T-helper 2 cell treated with Interferon-gamma antibody and Interleukin-4, amounts not matched to agents 5 μg/mL and 100 μg/mL, for 36 hours (primary cell): ENCODE data around the gene MBOAT7.
"Not testable (repeated sequence)": the region's sequence is repeated elsewhere in the genome, so short reads cannot be mapped to it uniquely, and the experiment has no call there.

ENCODE experiments used
- DNase-seq: peaks from one replicate; pipeline ENCODE4 v3.0.0; 2021; ENCODE audit warnings: low spot score
- H3K27ac Mint-ChIP-seq: one replicate; pipeline ENCODE4 v1.8.0; 2021; ENCODE audit warnings: mild to moderate bottlenecking, mixed read lengths
- H3K27me3 Mint-ChIP-seq: one replicate; pipeline ENCODE4 v1.8.0; 2021; ENCODE audit warnings: low read depth, mixed read lengths
- H3K36me3 Mint-ChIP-seq: one replicate; pipeline ENCODE4 v1.8.0; 2021; ENCODE audit warnings: low read depth, mixed read lengths
- H3K4me1 Mint-ChIP-seq: one replicate; pipeline ENCODE4 v1.8.0; 2021; ENCODE audit warnings: low read depth, mixed read lengths
- H3K4me3 Mint-ChIP-seq: one replicate; pipeline ENCODE4 v1.8.0; 2022; ENCODE audit warnings: mild to moderate bottlenecking, moderate library complexity, mixed read lengths
- H3K9me3 Mint-ChIP-seq: one replicate; pipeline ENCODE4 v1.8.0; 2021; ENCODE audit warnings: mixed read lengths

Gene MBOAT7

DNA sequence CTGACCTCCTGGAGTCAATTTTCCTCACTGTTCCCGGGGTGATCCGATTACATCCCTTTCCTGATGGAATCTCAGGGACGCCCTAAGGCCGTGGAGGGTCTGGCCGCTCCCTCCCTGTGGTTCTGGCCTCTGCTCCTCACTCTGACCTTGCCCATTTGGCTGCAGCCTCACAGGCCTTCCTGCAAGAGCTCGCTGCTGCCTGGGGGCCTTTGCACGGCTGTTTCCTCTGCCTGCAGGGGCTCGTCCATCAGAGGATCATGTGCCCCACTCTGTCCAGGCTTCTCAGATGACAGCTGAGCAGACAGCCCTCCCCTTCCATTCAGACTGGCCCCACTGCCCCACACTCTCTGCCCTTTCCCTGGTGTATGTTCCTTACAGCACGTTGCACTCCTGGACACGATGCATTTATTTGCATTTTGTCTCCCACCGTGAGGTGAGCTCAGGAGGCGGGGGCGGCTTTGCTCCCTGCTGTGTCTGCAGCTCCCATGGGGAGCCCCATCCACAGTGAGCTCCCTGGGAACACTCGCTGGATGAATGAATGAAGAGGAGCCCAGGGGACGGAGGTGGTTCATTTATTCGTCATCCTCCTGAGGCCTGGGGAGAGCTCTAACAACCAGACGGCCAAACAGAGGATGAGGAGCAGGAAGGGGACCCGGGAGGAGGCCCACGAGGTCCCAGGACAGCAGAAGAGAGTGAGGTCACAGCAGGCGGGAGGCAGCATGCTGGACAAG, 28.3 kb upstream of the MBOAT7 start:
- not testable (repeated sequence) for DNase-seq, H3K4me3 Mint-ChIP-seq, H3K9me3 Mint-ChIP-seq, H3K4me1 Mint-ChIP-seq, H3K36me3 Mint-ChIP-seq, H3K27me3 Mint-ChIP-seq, H3K27ac Mint-ChIP-seq

DNA sequence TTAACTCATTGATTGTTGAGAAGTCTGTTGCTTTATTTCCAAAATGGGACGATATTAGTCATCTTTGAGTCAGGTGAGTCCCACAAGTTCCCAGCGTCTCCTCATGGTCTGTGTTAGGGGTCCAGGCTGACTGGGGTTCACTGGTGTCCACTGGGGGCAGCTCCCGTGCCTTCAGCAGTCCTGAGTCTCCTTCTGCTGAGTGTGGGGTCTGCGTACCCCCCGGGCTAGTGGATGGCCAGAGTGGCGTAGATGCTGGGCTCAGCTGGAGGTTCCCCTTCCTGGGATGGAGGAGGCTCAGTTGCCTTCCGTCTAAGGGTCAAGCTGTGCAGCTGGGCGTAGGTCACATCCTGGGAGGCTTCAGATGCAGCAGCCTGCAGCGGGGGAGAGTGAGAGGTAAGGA, 27.5 kb upstream of the MBOAT7 start:
- peaks cover 11% of the 10 kb centered on the region for H3K36me3 Mint-ChIP-seq
- no peaks in the 10 kb centered on the region for H3K4me1 Mint-ChIP-seq
- no peak for DNase-seq
- H3K9me3 Mint-ChIP-seq: no peaks in the 10 kb centered on the region
- H3K27me3 Mint-ChIP-seq: no peaks in the 10 kb centered on the region
- H3K27ac Mint-ChIP-seq: no peak overlapping the region
- H3K4me3 Mint-ChIP-seq: no peak overlapping the region

DNA sequence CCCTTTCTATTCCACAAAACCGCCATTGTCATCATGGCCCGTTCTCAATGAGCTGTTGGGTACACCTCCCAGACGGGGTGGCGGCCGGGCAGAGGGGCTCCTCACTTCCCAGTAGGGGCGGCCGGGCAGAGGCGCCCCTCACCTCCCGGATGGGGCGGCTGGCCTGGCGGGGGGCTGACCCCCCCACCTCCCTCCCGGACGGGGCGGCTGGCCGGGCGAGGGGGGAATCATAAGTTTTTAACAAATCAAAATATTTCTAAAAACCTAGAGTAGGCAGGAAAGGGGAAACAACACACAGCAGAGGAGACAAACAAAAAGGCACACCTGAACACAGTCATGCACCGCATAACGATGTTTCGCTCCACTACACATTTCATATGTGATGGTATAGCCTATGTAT, 25.4 kb upstream of the MBOAT7 start:
- H3K27me3 Mint-ChIP-seq, DNase-seq, H3K4me3 Mint-ChIP-seq, H3K9me3 Mint-ChIP-seq, H3K27ac Mint-ChIP-seq: not testable (repeated sequence)
- Mint-ChIP-seq H3K36me3 (peaks cover 24% of the 10 kb centered on the region), H3K4me1 (peaks cover 14% of the 10 kb centered on the region)

DNA sequence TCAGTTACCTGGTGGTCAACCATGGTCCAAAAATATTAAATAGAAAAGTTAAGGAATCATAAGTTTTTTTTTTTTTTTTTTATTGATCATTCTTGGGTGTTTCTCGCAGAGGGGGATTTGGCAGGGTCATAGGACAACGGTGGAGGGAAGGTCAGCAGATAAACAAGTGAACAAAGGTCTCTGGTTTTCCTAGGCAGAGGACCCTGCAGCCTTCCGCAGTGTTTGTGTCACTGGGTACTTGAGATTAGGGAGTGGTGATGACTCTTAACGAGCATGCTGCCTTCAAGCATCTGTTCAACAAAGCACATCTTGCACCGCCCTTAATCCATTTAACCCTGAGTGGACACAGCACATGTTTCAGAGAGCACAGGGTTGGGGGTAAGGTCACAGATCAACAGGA, 24.8 kb upstream of the MBOAT7 start:
- not testable (repeated sequence) for H3K27me3 Mint-ChIP-seq, H3K9me3 Mint-ChIP-seq, DNase-seq, H3K27ac Mint-ChIP-seq, H3K4me3 Mint-ChIP-seq
- peaks cover 19% of the 10 kb centered on the region for H3K4me1 Mint-ChIP-seq
- peaks cover 24% of the 10 kb centered on the region for H3K36me3 Mint-ChIP-seq

DNA sequence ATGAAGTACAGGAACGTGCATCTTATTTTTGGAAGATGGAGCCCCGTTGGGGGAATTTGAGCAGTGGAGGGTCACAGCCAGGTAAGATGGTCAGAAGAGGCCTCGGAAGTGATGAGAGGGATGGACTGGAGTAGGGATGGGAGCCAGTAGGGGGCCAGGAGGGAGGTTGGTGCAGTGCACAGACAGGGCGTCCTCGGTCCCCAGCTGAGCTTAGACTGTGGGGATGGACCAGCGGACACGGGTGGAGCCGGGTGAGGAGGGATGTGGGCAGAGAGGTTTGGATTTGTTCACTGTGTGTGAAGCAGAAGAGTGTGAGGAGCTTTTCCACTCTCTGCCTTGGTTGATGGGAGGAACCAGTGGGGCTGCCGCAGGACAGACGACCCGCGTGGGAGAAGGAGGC, 21.9 kb upstream of the MBOAT7 start:
- peaks cover 45% of the 10 kb centered on the region for H3K36me3 Mint-ChIP-seq
- H3K27me3 Mint-ChIP-seq: no peaks in the 10 kb centered on the region
- H3K4me3 Mint-ChIP-seq: peak overlapping the region; percentile 23
- no peaks in the 10 kb centered on the region for H3K9me3 Mint-ChIP-seq
- no peak for DNase-seq
- H3K27ac Mint-ChIP-seq: peak overlapping the region; percentile 86
- H3K4me1 Mint-ChIP-seq: peaks cover 41% of the 10 kb centered on the region

DNA sequence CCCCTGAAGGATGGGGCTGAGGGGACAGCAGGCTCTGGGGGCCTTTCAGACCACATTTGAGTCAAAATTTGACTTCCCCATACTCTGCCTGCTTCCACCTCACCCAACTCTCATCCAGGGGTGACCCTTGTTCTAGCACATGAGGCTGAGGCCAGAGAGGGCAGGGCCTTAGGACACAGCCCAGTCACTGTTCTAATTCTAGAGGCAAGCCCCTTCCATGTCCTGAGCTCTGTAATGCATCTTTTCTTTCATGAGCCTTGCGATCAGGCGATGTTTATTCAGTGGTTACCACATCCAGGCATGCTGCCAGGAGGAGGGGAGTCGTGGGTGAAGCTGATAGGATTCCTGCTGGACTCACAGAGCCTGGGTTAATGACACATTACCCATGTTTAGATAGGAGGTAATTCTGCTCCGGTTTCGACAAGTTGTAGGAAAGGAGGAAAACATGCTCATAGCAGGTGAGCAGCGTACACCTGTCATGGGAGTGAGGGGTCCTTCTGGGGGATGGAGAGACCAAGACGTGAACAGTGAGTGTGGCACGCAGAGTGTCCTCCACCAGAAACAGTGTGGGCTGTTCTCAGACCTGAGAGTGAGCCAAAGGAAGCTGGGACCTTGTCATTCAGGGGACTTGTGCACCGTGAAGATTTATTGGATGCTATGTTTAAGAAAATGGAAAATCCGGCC, 20.6 kb upstream of the MBOAT7 start:
- Mint-ChIP-seq H3K27me3 (no peaks in the 10 kb centered on the region), H3K27ac (peak overlapping the region; percentile 84), H3K4me1 (peaks cover 50% of the 10 kb centered on the region), H3K4me3 (peak overlapping the region; percentile 58), H3K36me3 (peaks cover 55% of the 10 kb centered on the region), H3K9me3 (no peaks in the 10 kb centered on the region)
- no peak for DNase-seq

DNA sequence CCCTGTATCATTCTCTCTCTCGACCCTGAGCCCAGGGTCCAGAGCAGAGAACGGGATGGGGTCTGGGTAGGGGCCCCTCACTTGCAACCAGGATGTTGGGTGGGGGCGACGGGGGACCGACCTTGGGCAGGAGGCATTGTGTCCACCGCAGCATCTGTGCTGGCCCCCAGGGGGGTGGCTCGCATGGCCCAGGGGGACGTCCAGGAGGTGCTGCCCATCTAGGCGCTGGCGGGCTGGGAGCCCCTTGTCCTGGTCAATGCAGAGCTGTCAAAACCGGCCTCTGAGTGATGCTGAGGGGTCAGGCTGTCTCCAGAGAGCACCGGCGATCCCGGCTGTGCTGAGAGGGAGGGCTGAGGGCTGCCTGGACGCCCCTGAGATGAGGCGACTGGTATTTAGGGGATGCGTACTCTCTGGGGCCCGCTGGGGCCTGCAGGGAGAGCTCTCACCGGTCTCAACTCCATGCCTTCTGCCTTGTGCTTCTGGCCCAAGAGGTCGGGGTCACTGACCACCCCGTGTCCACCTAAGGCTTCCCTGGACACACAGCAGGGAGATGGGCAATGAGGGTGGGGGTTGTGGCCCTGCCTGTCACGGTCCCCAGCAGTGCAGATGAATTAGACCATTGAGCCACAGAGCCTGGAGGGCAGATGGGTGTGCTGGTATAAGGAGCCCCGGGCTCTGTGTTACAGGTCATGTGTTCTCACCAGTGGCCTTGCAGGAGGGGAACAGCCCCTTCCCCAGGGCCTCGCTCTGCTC, 19.9 kb upstream of the MBOAT7 start:
- H3K4me3 Mint-ChIP-seq: no peak overlapping the region
- peak overlapping the region; percentile 55 for H3K27ac Mint-ChIP-seq
- no peaks in the 10 kb centered on the region for H3K9me3 Mint-ChIP-seq
- H3K27me3 Mint-ChIP-seq: no peaks in the 10 kb centered on the region
- peaks cover 57% of the 10 kb centered on the region for H3K4me1 Mint-ChIP-seq
- peaks cover 63% of the 10 kb centered on the region for H3K36me3 Mint-ChIP-seq
- no peak for DNase-seq

DNA sequence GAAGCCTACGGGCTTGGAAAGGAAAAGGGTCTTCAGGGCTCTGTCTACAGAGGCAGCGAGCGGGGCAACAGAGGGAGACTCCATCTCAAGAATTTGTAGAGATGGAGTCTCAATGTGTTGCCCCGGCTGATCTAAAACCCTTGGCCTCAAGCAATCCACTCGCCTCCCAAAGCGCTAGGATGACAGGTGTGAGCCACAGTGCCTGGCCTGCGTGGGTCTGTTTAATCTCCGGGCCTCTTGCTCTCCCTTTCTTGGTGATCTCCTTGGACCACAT, 19.3 kb upstream of the MBOAT7 start:
- Mint-ChIP-seq H3K36me3 (peaks cover 68% of the 10 kb centered on the region), H3K4me1 (peaks cover 57% of the 10 kb centered on the region), H3K9me3 (no peaks in the 10 kb centered on the region), H3K27me3 (no peaks in the 10 kb centered on the region), H3K4me3 (peak overlapping the region; percentile 65), H3K27ac (peak overlapping the region; percentile 26)
- no peak for DNase-seq

DNA sequence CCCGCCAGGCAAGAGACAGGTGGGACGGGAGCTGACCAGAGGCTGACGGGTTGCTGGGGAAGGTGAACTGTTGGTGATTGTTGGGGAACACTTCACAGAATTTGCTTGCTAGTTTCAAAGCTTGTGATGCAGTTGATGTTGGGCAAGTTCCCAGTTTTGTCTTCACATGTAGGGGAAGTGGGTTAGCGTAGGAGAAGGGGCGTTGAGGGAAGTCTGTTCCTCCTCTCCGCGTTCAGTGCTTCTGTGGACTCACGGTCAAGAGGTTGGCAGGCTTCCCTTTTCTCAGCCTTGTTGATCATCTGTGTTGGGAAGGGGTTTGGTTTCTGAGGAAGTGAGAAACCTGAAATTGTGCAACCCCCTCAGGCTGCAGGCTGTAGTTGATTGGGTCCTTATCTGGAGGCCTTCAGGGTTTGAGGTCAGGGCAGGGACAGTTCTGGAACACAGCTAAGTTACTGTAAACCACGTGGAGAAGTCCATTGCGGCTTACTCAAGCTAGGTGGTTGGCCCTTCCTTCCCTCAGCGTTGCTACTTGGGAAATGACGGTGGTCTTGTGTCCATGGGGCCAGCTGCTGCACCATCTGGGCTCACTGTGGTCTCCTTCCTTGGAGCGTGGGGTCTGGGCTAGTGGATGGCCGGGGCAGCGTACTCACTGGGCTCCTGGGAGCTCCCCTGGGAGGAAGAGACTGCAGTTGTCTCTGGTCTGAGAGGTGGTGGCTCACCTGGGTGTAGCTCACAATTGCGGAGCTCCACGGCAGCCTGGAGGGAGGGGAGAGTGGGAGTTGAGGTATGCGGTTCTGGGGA, 18.8 kb upstream of the MBOAT7 start:
- peaks cover 72% of the 10 kb centered on the region for H3K36me3 Mint-ChIP-seq
- peak; percentile 76 for DNase-seq

DNA sequence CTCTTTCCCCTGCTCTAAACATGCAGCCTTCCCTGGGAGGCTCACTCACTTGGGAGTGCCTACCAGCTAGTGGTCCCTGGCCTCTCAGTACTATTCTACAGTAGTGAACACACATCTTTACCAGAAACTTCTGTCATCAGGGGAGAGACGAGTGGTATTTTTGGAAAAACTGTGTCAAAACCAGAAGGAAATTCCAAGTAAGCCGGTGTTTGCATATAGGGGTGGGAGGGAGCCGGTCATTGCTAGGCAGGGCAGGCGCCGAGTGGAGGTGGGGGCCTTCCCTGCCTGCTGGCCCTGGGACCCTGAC, 18.2 kb upstream of the MBOAT7 start:
- H3K27me3 Mint-ChIP-seq: no peaks in the 10 kb centered on the region
- H3K4me1 Mint-ChIP-seq: peaks cover 67% of the 10 kb centered on the region
- H3K4me3 Mint-ChIP-seq: peak overlapping the region; percentile 65
- peaks cover 73% of the 10 kb centered on the region for H3K36me3 Mint-ChIP-seq
- H3K9me3 Mint-ChIP-seq: no peaks in the 10 kb centered on the region
- no peak overlapping the region for H3K27ac Mint-ChIP-seq
- DNase-seq: no peak

More for the DNA sequence above, 18.8 kb upstream of the MBOAT7 start:
- peaks cover 61% of the 10 kb centered on the region for H3K4me1 Mint-ChIP-seq
- peak overlapping the region; percentile 65 for H3K4me3 Mint-ChIP-seq
- H3K27me3 Mint-ChIP-seq: no peaks in the 10 kb centered on the region
- H3K9me3 Mint-ChIP-seq: no peaks in the 10 kb centered on the region
- H3K27ac Mint-ChIP-seq: peak overlapping the region; percentile 26

DNA sequence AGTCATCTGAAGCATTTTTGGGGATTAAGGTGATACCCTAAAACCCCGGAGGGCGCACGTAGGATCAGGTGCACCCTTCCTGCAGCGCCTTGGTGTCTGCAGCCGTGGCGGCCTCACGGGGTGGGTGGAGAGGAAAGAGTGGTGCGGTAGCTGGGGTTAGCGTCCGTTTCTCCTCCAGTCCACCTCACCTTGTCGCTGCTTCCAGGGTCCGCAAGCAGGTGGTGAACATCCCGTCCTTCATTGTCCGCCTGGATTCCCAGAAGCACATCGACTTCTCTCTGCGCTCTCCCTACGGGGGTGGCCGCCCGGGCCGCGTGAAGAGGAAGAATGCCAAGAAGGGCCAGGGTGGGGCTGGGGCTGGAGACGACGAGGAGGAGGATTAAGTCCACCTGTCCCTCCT, 17.8 kb upstream of the MBOAT7 start:
- peak overlapping the region; percentile 65 for H3K4me3 Mint-ChIP-seq
- H3K27ac Mint-ChIP-seq: not testable (repeated sequence)
- peaks cover 76% of the 10 kb centered on the region for H3K36me3 Mint-ChIP-seq

DNA sequence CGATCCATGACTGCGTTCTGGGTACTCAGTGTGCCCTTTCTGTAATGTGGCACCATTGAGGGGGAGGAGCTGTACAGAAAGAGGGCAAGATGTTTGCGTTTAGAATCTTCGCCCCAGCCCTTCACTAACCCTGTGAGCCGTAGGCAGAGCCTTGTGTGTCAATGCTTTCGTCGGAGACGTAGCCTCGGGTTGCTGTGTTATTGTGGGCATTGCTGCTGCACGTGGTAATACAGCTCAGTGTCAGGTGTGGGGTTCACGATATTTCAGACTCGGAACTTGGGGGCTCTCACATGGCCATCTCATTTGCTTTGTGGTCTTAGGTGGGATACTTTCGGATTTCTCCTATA, 17.4 kb upstream of the MBOAT7 start:
- DNase-seq: no peak

More for the DNA sequence above, 17.8 kb upstream of the MBOAT7 start:
- H3K27me3 Mint-ChIP-seq, H3K9me3 Mint-ChIP-seq, DNase-seq: not testable (repeated sequence)
- H3K4me1 Mint-ChIP-seq: peaks cover 71% of the 10 kb centered on the region

DNA sequence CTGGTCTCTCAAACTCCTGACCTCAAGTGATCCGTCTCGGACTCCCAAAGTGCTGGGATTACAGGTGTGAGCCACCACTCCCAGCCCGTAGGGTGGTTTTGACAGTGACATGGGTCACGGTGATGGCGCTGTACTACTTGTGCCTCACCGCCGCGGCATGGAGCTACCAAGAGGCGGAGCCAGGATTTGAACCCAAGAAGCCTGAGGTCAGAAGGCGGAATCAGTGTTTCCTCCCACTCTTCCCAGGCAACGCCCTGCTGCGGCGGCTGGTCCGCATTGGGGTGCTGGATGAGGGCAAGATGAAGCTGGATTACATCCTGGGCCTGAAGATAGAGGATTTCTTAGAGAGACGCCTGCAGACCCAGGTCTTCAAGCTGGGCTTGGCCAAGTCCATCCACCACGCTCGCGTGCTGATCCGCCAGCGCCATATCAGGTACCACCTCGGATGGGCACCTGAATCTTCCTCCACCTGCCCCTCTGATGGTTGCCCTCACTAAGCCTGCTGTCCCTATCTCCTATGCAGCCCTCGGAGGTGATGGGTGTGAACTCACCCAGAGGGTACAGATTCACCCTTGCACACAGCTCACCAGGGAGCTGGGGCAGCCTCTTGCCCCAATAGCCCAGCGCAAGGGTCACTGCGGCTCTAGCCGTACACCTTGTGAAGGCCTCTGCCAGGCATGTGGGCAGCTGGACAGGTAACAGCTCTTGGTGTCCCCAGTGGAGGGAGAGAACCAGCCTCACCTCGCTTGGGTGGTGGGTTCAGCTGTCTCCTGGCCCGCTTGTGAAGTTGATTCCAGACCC, 16.9 kb upstream of the MBOAT7 start:
- Mint-ChIP-seq H3K4me3 (peak overlapping the region; percentile 40), H3K27me3 (no peaks in the 10 kb centered on the region), H3K27ac (no peak overlapping the region), H3K4me1 (peaks cover 77% of the 10 kb centered on the region), H3K36me3 (peaks cover 83% of the 10 kb centered on the region), H3K9me3 (no peaks in the 10 kb centered on the region)
- no peak for DNase-seq

More for the DNA sequence above, 17.4 kb upstream of the MBOAT7 start:
- H3K9me3 Mint-ChIP-seq: no peaks in the 10 kb centered on the region
- peaks cover 74% of the 10 kb centered on the region for H3K4me1 Mint-ChIP-seq
- H3K4me3 Mint-ChIP-seq: peak overlapping the region; percentile 65
- H3K27ac Mint-ChIP-seq: no peak overlapping the region
- H3K27me3 Mint-ChIP-seq: no peaks in the 10 kb centered on the region
- peaks cover 79% of the 10 kb centered on the region for H3K36me3 Mint-ChIP-seq
